ENCODE data around the gene SPINT1. TPM values are rescaled to one million over a fixed set of nuclear protein-coding genes. Genes with fewer than 3 reads are reported as not detected.

The SPINT1 gene
- total and polyA plus RNA-seq, 4 donors = 1.2 to 2.6 (median 1.9) TPM

DNA sequence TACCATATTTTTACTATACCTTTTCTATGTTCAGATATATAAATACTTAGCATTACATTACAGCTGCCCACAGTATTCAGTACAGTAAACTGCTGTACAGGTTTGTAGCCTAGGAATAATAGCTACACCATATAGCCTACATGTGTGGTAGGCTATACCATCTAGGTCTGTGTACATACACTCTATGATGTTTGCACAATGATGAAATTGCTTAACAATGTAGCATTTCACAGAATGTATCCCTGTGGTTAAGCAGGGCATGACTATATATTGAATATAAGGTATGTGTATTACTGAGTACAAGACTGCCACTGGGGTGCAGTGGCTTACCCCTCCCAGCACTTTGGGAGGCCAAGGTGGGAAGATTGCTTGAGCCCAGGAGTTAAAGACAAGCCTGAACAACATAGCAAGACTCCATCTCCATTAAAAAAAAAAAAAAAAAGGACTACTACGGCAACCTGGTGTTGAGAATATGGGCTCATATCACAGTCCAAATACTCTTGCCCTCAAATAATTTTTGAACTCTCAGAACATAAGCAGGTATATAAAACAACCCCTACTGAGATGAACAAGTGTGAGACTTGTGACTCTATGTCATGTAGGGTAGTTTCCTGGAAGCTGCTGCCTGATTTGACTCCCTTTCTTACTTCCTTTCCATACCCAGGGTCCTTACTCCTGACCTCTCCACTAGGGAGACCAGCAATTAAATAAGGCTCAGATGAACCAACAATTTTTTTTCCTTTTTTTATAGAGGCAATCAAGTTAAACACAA lies 20.1 kb upstream of the SPINT1 start:
- H3K36me3 ChIP-seq (ENCODE audit: control insufficient read depth in 4 of 4, insufficient read depth in 3 of 4, low read depth in 1 of 4, low read length in 3 of 4) = no peaks in the 10 kb centered on the region
- H3K27me3 ChIP-seq (ENCODE audit: control insufficient read depth in 4 of 4, insufficient read depth in 4 of 4, low read length in 3 of 4) = no peaks in the 10 kb centered on the region
- H3K4me3 ChIP-seq (ENCODE audit: low read depth in 1 of 3, low read length in 3 of 3) = no peak overlapping the region
- H3K9ac ChIP-seq (ENCODE audit: low read depth in 1 of 2, low read length in 2 of 2) = no peak overlapping the region
- WGBS = 89% methylated on average over 1 of the region's 1 CpG
- no peaks in the 10 kb centered on the region for H3K9me3 ChIP-seq (ENCODE audit: control insufficient read depth in 4 of 4, low read length in 3 of 4)
- no peak for TF ChIP-seq GABPA (IDR thresholded peaks at IDR 0.05 in 1 of 2, conservative IDR thresholded peaks at IDR 0.05 in 1 of 2)
- TF ChIP-seq SP1 (IDR thresholded peaks at IDR 0.05) = no peak
- TF ChIP-seq RAD21 (IDR thresholded peaks at IDR 0.05) = no peak
- TF ChIP-seq YY1 (IDR thresholded peaks at IDR 0.05) = no peak
- no peak for TF ChIP-seq FOXA1 (IDR thresholded peaks at IDR 0.05)
- TF ChIP-seq, protein P1, sequence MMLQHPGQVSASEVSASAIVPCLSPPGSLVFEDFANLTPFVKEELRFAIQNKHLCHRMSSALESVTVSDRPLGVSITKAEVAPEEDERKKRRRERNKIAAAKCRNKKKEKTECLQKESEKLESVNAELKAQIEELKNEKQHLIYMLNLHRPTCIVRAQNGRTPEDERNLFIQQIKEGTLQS (IDR thresholded peaks at IDR 0.05) = no peak
- TF ChIP-seq HNF4A (conservative IDR thresholded peaks at IDR 0.05) = no peak
- no peak overlapping the region for H3K27ac ChIP-seq (ENCODE audit: low read depth in 1 of 2, low read length in 2 of 2)
- H3K4me1 ChIP-seq (ENCODE audit: control insufficient read depth in 4 of 4, insufficient read depth in 4 of 4, low read length in 3 of 4) = no peaks in the 10 kb centered on the region
- no peak for DNase-seq (ENCODE audit: low spot score)

DNA sequence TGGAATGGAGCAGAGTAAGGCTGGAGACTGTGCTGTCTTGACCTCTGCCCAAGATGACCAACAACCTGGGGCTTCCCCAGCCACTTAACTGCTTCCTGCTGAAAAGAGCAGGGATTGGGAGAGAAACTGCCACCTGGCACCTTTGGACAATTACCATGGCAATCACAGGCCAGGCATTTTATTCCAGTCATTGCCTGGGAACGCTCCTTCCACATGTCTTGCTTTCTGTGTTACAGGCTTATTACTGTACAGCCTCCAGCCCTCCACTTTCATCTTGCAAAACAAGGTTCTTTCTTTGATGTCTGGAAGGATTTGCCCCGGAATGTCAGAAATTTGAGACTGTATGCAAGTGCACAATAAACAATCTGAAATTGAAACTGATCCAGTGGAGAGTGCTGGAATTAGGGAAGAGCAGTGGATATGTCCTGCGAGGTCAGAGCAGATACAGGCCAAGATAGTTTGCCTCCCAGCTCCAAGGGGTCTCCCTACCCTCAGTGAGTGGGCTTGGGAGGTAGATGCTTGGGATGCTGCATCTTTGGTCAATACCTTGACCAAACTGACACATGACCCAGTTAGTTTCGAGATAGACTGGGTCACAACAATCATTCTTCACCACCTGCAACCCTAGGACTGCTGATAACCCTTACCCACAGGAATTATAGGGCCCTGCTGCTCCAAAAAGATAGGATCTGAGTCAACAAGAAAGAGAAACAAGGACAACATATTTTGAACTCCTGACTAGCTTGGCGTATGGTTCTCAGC lies 18.0 kb upstream of the SPINT1 start:
- Histone ChIP-seq H3K9ac (ENCODE audit: low read depth in 1 of 2, low read length in 2 of 2) (no peak overlapping the region), H3K27me3 (ENCODE audit: control insufficient read depth in 4 of 4, insufficient read depth in 4 of 4, low read length in 3 of 4) (no peaks in the 10 kb centered on the region), H3K4me1 (ENCODE audit: control insufficient read depth in 4 of 4, insufficient read depth in 4 of 4, low read length in 3 of 4) (no peaks in the 10 kb centered on the region), H3K4me3 (ENCODE audit: low read depth in 1 of 3, low read length in 3 of 3) (no peak overlapping the region), H3K36me3 (ENCODE audit: control insufficient read depth in 4 of 4, insufficient read depth in 3 of 4, low read depth in 1 of 4, low read length in 3 of 4) (no peaks in the 10 kb centered on the region), H3K27ac (ENCODE audit: low read depth in 1 of 2, low read length in 2 of 2) (no peak overlapping the region), H3K9me3 (ENCODE audit: control insufficient read depth in 4 of 4, low read length in 3 of 4) (no peaks in the 10 kb centered on the region)
- WGBS = 84% methylated on average over 5 of the region's 5 CpGs
- no peak for DNase-seq (ENCODE audit: low spot score)
- TF ChIP-seq EGR1 (IDR thresholded peaks at IDR 0.05; ENCODE audit: low read depth in 2 of 2) (no peak), HNF4G (IDR thresholded peaks at IDR 0.05) (no peak), FOXA1 (IDR thresholded peaks at IDR 0.05) (no peak), FOXA2 (IDR thresholded peaks at IDR 0.05) (no peak), JUND (IDR thresholded peaks at IDR 0.05) (no peak), GABPA (IDR thresholded peaks at IDR 0.05 in 1 of 2, conservative IDR thresholded peaks at IDR 0.05 in 1 of 2) (no peak), TAF1 (conservative IDR thresholded peaks at IDR 0.05) (no peak), SP1 (IDR thresholded peaks at IDR 0.05) (no peak), RXRA (IDR thresholded peaks at IDR 0.05) (no peak)
- TF ChIP-seq, protein P2, sequence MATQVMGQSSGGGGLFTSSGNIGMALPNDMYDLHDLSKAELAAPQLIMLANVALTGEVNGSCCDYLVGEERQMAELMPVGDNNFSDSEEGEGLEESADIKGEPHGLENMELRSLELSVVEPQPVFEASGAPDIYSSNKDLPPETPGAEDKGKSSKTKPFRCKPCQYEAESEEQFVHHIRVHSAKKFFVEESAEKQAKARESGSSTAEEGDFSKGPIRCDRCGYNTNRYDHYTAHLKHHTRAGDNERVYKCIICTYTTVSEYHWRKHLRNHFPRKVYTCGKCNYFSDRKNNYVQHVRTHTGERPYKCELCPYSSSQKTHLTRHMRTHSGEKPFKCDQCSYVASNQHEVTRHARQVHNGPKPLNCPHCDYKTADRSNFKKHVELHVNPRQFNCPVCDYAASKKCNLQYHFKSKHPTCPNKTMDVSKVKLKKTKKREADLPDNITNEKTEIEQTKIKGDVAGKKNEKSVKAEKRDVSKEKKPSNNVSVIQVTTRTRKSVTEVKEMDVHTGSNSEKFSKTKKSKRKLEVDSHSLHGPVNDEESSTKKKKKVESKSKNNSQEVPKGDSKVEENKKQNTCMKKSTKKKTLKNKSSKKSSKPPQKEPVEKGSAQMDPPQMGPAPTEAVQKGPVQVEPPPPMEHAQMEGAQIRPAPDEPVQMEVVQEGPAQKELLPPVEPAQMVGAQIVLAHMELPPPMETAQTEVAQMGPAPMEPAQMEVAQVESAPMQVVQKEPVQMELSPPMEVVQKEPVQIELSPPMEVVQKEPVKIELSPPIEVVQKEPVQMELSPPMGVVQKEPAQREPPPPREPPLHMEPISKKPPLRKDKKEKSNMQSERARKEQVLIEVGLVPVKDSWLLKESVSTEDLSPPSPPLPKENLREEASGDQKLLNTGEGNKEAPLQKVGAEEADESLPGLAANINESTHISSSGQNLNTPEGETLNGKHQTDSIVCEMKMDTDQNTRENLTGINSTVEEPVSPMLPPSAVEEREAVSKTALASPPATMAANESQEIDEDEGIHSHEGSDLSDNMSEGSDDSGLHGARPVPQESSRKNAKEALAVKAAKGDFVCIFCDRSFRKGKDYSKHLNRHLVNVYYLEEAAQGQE (IDR thresholded peaks at IDR 0.05) = no peak

Measured in liver (tissue), 9 donors.